ENCODE results near the gene MEA1. TPM values are rescaled to one million over a fixed set of nuclear protein-coding genes. Genes with fewer than 3 reads are reported as not detected.

The MEA1 gene
- total RNA-seq, 6 donors from 2014 or later, result 32.1 to 52.6 (median 43.0) TPM

DNA sequence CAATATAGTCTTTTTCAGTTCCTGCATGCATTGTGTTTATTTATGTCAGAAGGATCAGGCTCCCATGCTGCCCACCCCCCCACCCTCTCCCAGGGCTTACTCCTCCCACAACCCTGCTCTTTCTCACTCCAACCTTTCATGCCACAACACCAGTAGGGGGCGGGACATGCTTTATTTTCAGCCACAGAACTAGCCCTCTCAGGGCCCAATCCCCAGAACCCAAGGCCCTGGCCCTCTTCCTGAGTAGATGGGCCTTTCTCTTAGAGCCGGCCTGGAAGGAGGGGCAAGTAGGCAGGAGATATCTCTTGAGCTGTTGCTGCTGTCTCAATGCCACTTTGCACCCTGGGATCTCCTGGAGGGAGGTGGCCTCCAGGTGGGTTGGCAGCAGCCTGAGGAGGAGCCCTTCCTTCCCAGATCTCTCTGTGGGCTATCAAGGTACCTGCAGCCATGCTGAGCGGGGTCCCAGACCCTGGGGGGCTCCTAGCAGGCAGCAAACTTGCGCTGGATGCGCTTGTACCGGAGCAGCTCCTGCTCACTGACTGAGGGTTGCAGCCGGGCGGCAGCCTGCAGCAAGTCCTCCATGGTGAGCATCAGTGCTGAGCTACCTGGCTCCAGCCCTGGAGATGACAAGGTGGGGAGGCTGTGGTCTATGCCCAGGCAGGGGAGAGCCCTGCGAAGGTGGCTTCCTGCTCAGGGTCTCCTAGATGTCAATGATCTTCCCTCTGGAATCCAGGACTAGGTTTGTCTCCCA is 49.7 kb downstream of the MEA1 start:
- no peak for TF ChIP-seq CTCF (IDR thresholded peaks at IDR 0.05)
- no peak for TF ChIP-seq POLR2AphosphoS5 (IDR thresholded peaks at IDR 0.05)
- TF ChIP-seq POLR2A (IDR thresholded peaks at IDR 0.05), result no peak
- TF ChIP-seq EP300 (IDR thresholded peaks at IDR 0.05), result no peak
- no peaks in the 10 kb centered on the region for H3K9me3 ChIP-seq
- no peak overlapping the region for H3K27ac ChIP-seq
- H3K4me3 ChIP-seq, result no peak overlapping the region
- 89 to 94% methylated on average over 7 to 8 of the region's 9 CpGs for WGBS, 2 donors
- ATAC-seq (ENCODE audit: low FRiP score in 2 of 2) (no peak), DNase-seq (peak in 1 of 2 donors; percentile 63)
- peaks cover 5 to 59% (median 25%) of the 10 kb centered on the region in 4 donors for H3K36me3 ChIP-seq
- H3K4me1 ChIP-seq, result peaks cover 7 to 19% (median 13%) of the 10 kb centered on the region in 4 donors
- peaks cover 0 to 8% (median 0%) of the 10 kb centered on the region in 4 donors for H3K27me3 ChIP-seq

DNA sequence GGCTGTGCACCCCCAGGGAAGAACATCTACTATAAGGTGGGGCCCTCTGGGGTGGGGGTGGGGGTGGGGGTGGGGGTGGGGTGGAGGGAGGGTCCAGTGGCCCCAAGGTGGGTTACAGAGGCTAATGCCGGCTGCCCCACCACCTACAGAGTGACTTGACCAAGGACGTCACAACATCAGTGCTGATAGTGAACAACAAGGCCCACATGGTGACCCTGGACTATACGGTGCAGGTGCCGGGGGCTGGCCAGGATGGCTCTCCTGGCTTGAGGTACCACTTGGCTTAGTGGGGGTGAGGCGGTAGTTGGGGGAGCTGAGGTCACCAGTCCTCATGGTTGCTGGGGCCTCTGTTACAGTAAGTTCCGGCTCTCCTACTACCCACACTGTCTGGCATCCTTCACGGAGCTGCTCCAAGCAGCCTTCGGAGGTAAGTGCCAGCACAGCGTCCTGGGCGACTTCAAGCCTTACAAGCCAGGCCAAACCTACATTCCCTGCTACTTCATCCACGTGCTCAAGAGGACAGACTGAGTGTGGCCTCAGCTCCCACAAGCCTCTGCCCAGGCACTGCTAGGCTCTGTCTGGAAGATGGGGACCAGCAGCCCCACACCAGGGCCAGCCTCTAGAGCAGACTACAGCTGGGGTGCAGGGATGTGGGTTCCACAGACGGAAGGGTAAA is 50.4 kb downstream of the MEA1 start:
- WGBS, 2 donors, result 71 to 87% methylated on average over 5 to 12 of the region's 12 CpGs
- peaks cover 7 to 19% (median 13%) of the 10 kb centered on the region in 4 donors for H3K4me1 ChIP-seq
- DNase-seq (no peak), ATAC-seq (ENCODE audit: low FRiP score in 2 of 2) (no peak)
- TF ChIP-seq POLR2AphosphoS5 (IDR thresholded peaks at IDR 0.05) (no peak), CTCF (IDR thresholded peaks at IDR 0.05) (no peak), EP300 (IDR thresholded peaks at IDR 0.05) (no peak), POLR2A (IDR thresholded peaks at IDR 0.05) (no peak)
- no peak overlapping the region for H3K4me3 ChIP-seq
- H3K9me3 ChIP-seq, result no peaks in the 10 kb centered on the region
- no peak overlapping the region for H3K27ac ChIP-seq
- H3K27me3 ChIP-seq, result peaks cover 0 to 8% (median 0%) of the 10 kb centered on the region in 4 donors
- H3K36me3 ChIP-seq, result peaks cover 5 to 52% (median 21%) of the 10 kb centered on the region in 4 donors

- WGBS, 2 donors, result 92 to 95% methylated on average over 7 to 13 of the region's 13 CpGs
- no peak for DNase-seq
- no peak overlapping the region for H3K27ac ChIP-seq
- peaks cover 5 to 47% (median 21%) of the 10 kb centered on the region in 4 donors for H3K36me3 ChIP-seq
- no peaks in the 10 kb centered on the region for H3K9me3 ChIP-seq
- peaks cover 7 to 19% (median 13%) of the 10 kb centered on the region in 4 donors for H3K4me1 ChIP-seq
- peaks cover 0 to 8% (median 0%) of the 10 kb centered on the region in 4 donors for H3K27me3 ChIP-seq
- H3K4me3 ChIP-seq, result no peak overlapping the region
- no peak for ATAC-seq (ENCODE audit: low FRiP score in 2 of 2)
- TF ChIP-seq EP300 (IDR thresholded peaks at IDR 0.05), result no peak
- no peak for TF ChIP-seq POLR2A (IDR thresholded peaks at IDR 0.05)
- no peak for TF ChIP-seq POLR2AphosphoS5 (IDR thresholded peaks at IDR 0.05)
- no peak for TF ChIP-seq CTCF (IDR thresholded peaks at IDR 0.05)
These were observed 51.1 kb downstream of the MEA1 start for GRCh38 chr6:42962502-42963178.

DNA sequence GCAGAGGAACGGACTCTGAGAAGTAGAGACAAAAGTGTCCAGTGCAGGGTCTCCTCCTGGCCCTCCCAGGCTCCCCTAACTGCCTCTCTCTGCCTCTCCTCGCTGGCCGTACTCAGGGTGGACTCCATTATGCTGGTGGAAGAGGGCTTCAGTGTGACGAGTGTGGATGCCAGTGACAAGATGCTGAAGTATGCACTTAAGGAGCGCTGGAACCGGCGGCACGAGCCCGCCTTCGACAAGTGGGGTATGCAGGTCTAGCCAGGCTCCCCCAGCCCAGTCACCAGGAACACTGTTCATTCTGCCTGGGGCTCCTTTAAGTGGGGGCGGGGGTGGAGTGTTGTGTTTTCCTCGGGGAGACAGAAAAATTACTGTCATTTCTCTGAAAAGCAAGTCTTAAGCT is 51.6 kb downstream of the MEA1 start:
- WGBS, 2 donors, result 89 to 92% methylated on average over 9 to 12 of the region's 12 CpGs
- no peak for ATAC-seq (ENCODE audit: low FRiP score in 2 of 2)
- peaks cover 0 to 8% (median 0%) of the 10 kb centered on the region in 4 donors for H3K27me3 ChIP-seq

More for the DNA sequence above, 51.6 kb downstream of the MEA1 start:
- Histone ChIP-seq H3K27ac (no peak overlapping the region), H3K4me3 (no peak overlapping the region), H3K4me1 (peaks cover 7 to 19% (median 13%) of the 10 kb centered on the region in 4 donors), H3K9me3 (no peaks in the 10 kb centered on the region), H3K36me3 (peaks cover 5 to 42% (median 18%) of the 10 kb centered on the region in 4 donors)
- DNase-seq, result peak in 1 of 2 donors; percentile 44
- no peak for TF ChIP-seq CTCF (IDR thresholded peaks at IDR 0.05)
- no peak for TF ChIP-seq POLR2AphosphoS5 (IDR thresholded peaks at IDR 0.05)
- TF ChIP-seq EP300 (IDR thresholded peaks at IDR 0.05), result no peak

Other genes with a start within 250 kb of the MEA1 start
- gene BICRAL, start 231.9 kb downstream of the MEA1 start, total RNA-seq, result 10 to 100 TPM; 11.1 to 23.8 (median 14.9) TPM
- gene RPL7L1, start 134.3 kb downstream of the MEA1 start, total RNA-seq, result 10 to 100 TPM; 41.7 to 81.5 (median 58.2) TPM
- 10 to 100 TPM in 1 of 6 donors, 1 to 10 TPM in 3, not detected in 2; 3.3 to 10.7 (median 7.1) TPM for gene PTCRA, start 97.9 kb downstream of the MEA1 start, total RNA-seq
- gene CNPY3, start 84.5 kb downstream of the MEA1 start, total RNA-seq, result 10 to 100 TPM; 32.4 to 95.2 (median 50.3) TPM
- 10 to 100 TPM in 1 of 6 donors, 1 to 10 TPM in 4, not detected in 1; 1.9 to 10.5 (median 8.5) TPM for gene GNMT, start 53.2 kb downstream of the MEA1 start, total RNA-seq
- 10 to 100 TPM in 5 of 6 donors, 1 to 10 TPM in 1; 6.5 to 36.7 (median 21.0) TPM for gene PEX6, start 34.8 kb downstream of the MEA1 start, total RNA-seq
- 10 to 100 TPM; 22.8 to 45.1 (median 27.3) TPM for gene PPP2R5D, start 29.4 kb downstream of the MEA1 start, total RNA-seq
- 10 to 100 TPM; 36.7 to 74.0 (median 59.3) TPM for gene KLHDC3, start 303 bp upstream of the MEA1 start, total RNA-seq
- 10 to 100 TPM; 32.0 to 77.2 (median 45.9) TPM for gene RRP36, start 7.7 kb upstream of the MEA1 start, total RNA-seq
- 10 to 100 TPM; 16.0 to 35.6 (median 20.4) TPM for gene CUL7, start 39.9 kb upstream of the MEA1 start, total RNA-seq
- gene MRPL2, start 45.5 kb upstream of the MEA1 start, total RNA-seq, result 10 to 100 TPM; 17.2 to 58.2 (median 30.7) TPM
- 100 to 1,000 TPM in 1 of 6 donors, 10 to 100 TPM in 5; 31.2 to 155 (median 37.7) TPM for gene KLC4, start 45.7 kb upstream of the MEA1 start, total RNA-seq
- 100 to 1,000 TPM in 2 of 6 donors, 10 to 100 TPM in 4; 68.6 to 180 (median 89.4) TPM for gene PTK7, start 62.4 kb upstream of the MEA1 start, total RNA-seq
- 10 to 100 TPM; 25.1 to 40.6 (median 30.8) TPM for gene SRF, start 157.3 kb upstream of the MEA1 start, total RNA-seq
- gene CUL9, start 168.2 kb upstream of the MEA1 start, total RNA-seq, result 100 to 1,000 TPM in 1 of 6 donors, 10 to 100 TPM in 5; 26.9 to 105 (median 47.5) TPM
- gene DNPH1, start 215.5 kb upstream of the MEA1 start, total RNA-seq, result 10 to 100 TPM; 15.7 to 63.4 (median 44.4) TPM
- under 1 TPM in 4 of 6 donors, not detected in 2; 0.06 to 0.20 (median 0.11) TPM for gene TTBK1, start 229.5 kb upstream of the MEA1 start, total RNA-seq